Activated T-cell treated with anti-CD3 and anti-CD28 coated beads, Interleukin-2, amount 50 U/mL, for 4 hours (primary cell): ENCODE measurements around the gene MUC12. TPM values are rescaled to one million over a fixed set of nuclear protein-coding genes. Genes with fewer than 3 reads are reported as not detected.
"Not testable (repeated sequence)": the region's sequence is repeated elsewhere in the genome, so short reads cannot be mapped to it uniquely, and the experiment has no call there.

ENCODE experiments used
- ATAC-seq, 2 donors: fragments of 200-7000 bp; cut with Tn5 transposase; one replicate each; pipeline ENCODE4 v1.10.0; 2021
- DNase-seq: peaks from one replicate; pipeline ENCODE4 v3.0.0-alpha.2; 2020
- H3K27me3 Mint-ChIP-seq: one replicate; pipeline ENCODE4 v1.8.0; 2021; ENCODE audit warnings: low read depth, mixed read lengths
- H3K36me3 Mint-ChIP-seq: one replicate; pipeline ENCODE4 v1.8.0; 2022; ENCODE audit warnings: mixed read lengths; ENCODE audit not compliant: insufficient read depth
- H3K4me1 Mint-ChIP-seq: one replicate; pipeline ENCODE4 v1.8.0; 2021; ENCODE audit warnings: low read depth, mixed read lengths
- H3K4me3 Mint-ChIP-seq: one replicate; pipeline ENCODE4 v1.8.0; 2021; ENCODE audit warnings: mild to moderate bottlenecking, moderate library complexity, mixed read lengths
- H3K9me3 Mint-ChIP-seq: one replicate; pipeline ENCODE4 v1.8.0; 2021; ENCODE audit warnings: mixed read lengths
- total RNA-seq, 3 donors: library from RNA; stranded (reverse); gene quantifications; one replicate each; pipeline ENCODE4 v1.2.1, GENCODE V29; 2021

Gene MUC12
- under 1 TPM; 0.16 to 0.20 (median 0.19) TPM for total RNA-seq

GRCh38 chr7:100969066-100969615, at the start of gene MUC12:
MUC12 (plus strand) TSS chr7:100969565; CDS start chr7:100969623, 58 bp downstream.
- Mint-ChIP-seq H3K9me3 (peaks cover 2% of the 10 kb centered on the region), H3K36me3 (peaks cover 2% of the 10 kb centered on the region), H3K27me3 (peaks cover 50% of the 10 kb centered on the region), H3K4me3 (no peak within 1 kb of the TSS), H3K4me1 (peaks cover 20% of the 10 kb centered on the region)
- no peak for ATAC-seq
- no peak for DNase-seq

- not testable (repeated sequence) for ATAC-seq, DNase-seq, H3K4me1 Mint-ChIP-seq, H3K36me3 Mint-ChIP-seq, H3K9me3 Mint-ChIP-seq, H3K4me3 Mint-ChIP-seq
- H3K27me3 Mint-ChIP-seq, result peaks cover 27% of the 10 kb centered on the region
These were observed 49.5 kb upstream of the MUC12 start for GRCh38 chr7:100919779-100920437.

- Mint-ChIP-seq H3K4me1 (no peaks in the 10 kb centered on the region), H3K4me3 (no peak overlapping the region), H3K27me3 (peaks cover 27% of the 10 kb centered on the region), H3K36me3 (no peaks in the 10 kb centered on the region), H3K9me3 (no peaks in the 10 kb centered on the region)
- ATAC-seq (no peak), DNase-seq (no peak)
These were observed 48.3 kb upstream of the MUC12 start for GRCh38 chr7:100921039-100921438.

- ATAC-seq, DNase-seq: not testable (repeated sequence)
These were observed 45.7 kb upstream of the MUC12 start for GRCh38 chr7:100923616-100924015.

GRCh38 chr7:100929808-100930174, 39.6 kb upstream of the MUC12 start:
- DNase-seq, result no peak
- Mint-ChIP-seq H3K4me1 (no peaks in the 10 kb centered on the region), H3K36me3 (no peaks in the 10 kb centered on the region), H3K9me3 (peaks cover 7% of the 10 kb centered on the region), H3K27me3 (peaks cover 8% of the 10 kb centered on the region), H3K4me3 (no peak overlapping the region)
- ATAC-seq, result no peak

More at GRCh38 chr7:100923616-100924015, 45.7 kb upstream of the MUC12 start:
- H3K4me3 Mint-ChIP-seq, H3K36me3 Mint-ChIP-seq, H3K4me1 Mint-ChIP-seq, H3K9me3 Mint-ChIP-seq: not testable (repeated sequence)
- peaks cover 18% of the 10 kb centered on the region for H3K27me3 Mint-ChIP-seq

GRCh38 chr7:100933734-100934133, 35.6 kb upstream of the MUC12 start:
- Mint-ChIP-seq H3K36me3 (no peaks in the 10 kb centered on the region), H3K4me1 (no peaks in the 10 kb centered on the region), H3K27me3 (peaks cover 15% of the 10 kb centered on the region), H3K4me3 (no peak overlapping the region), H3K9me3 (peaks cover 7% of the 10 kb centered on the region)
- ATAC-seq (no peak), DNase-seq (no peak)

- not testable (repeated sequence) for H3K36me3 Mint-ChIP-seq, DNase-seq, H3K4me3 Mint-ChIP-seq, H3K4me1 Mint-ChIP-seq, ATAC-seq
- H3K9me3 Mint-ChIP-seq, result peaks cover 11% of the 10 kb centered on the region
- H3K27me3 Mint-ChIP-seq, result peaks cover 15% of the 10 kb centered on the region
These were observed 34.0 kb upstream of the MUC12 start for GRCh38 chr7:100935381-100935780.

- H3K4me3 Mint-ChIP-seq, DNase-seq, H3K36me3 Mint-ChIP-seq, H3K4me1 Mint-ChIP-seq, ATAC-seq: not testable (repeated sequence)
- Mint-ChIP-seq H3K9me3 (peaks cover 11% of the 10 kb centered on the region), H3K27me3 (peaks cover 15% of the 10 kb centered on the region)
These were observed 33.2 kb upstream of the MUC12 start for GRCh38 chr7:100936167-100936566.

- H3K4me3 Mint-ChIP-seq, result no peak overlapping the region
- H3K36me3 Mint-ChIP-seq, result no peaks in the 10 kb centered on the region
- peaks cover 4% of the 10 kb centered on the region for H3K9me3 Mint-ChIP-seq
- DNase-seq (no peak), ATAC-seq (no peak)
- peaks cover 22% of the 10 kb centered on the region for H3K27me3 Mint-ChIP-seq
- H3K4me1 Mint-ChIP-seq, result no peaks in the 10 kb centered on the region
These were observed 27.2 kb upstream of the MUC12 start for GRCh38 chr7:100942045-100942774.

GRCh38 chr7:100943693-100944092, 25.7 kb upstream of the MUC12 start:
- DNase-seq (no peak), ATAC-seq (no peak)
- H3K4me1 Mint-ChIP-seq, result no peaks in the 10 kb centered on the region
- peaks cover 20% of the 10 kb centered on the region for H3K27me3 Mint-ChIP-seq
- peaks cover 4% of the 10 kb centered on the region for H3K9me3 Mint-ChIP-seq
- H3K36me3 Mint-ChIP-seq, result no peaks in the 10 kb centered on the region
- no peak overlapping the region for H3K4me3 Mint-ChIP-seq

GRCh38 chr7:100944138-100944537, 25.2 kb upstream of the MUC12 start:
- no peaks in the 10 kb centered on the region for H3K4me1 Mint-ChIP-seq
- peaks cover 2% of the 10 kb centered on the region for H3K9me3 Mint-ChIP-seq
- H3K36me3 Mint-ChIP-seq, result no peaks in the 10 kb centered on the region
- no peak overlapping the region for H3K4me3 Mint-ChIP-seq
- H3K27me3 Mint-ChIP-seq, result peaks cover 24% of the 10 kb centered on the region
- DNase-seq (no peak), ATAC-seq (no peak)

- DNase-seq (no peak), ATAC-seq (no peak)
- H3K4me3 Mint-ChIP-seq, result no peak overlapping the region
- no peaks in the 10 kb centered on the region for H3K4me1 Mint-ChIP-seq
- H3K27me3 Mint-ChIP-seq, result peaks cover 35% of the 10 kb centered on the region
- H3K9me3 Mint-ChIP-seq, result no peaks in the 10 kb centered on the region
- no peaks in the 10 kb centered on the region for H3K36me3 Mint-ChIP-seq
These were observed 23.3 kb upstream of the MUC12 start for GRCh38 chr7:100946111-100946510.

GRCh38 chr7:100946766-100947365, 22.5 kb upstream of the MUC12 start:
- no peaks in the 10 kb centered on the region for H3K9me3 Mint-ChIP-seq
- ATAC-seq (no peak), DNase-seq (no peak)
- H3K4me3 Mint-ChIP-seq, result no peak overlapping the region
- H3K27me3 Mint-ChIP-seq, result peaks cover 35% of the 10 kb centered on the region
- H3K36me3 Mint-ChIP-seq, result no peaks in the 10 kb centered on the region
- H3K4me1 Mint-ChIP-seq, result no peaks in the 10 kb centered on the region

GRCh38 chr7:100947792-100948191, 21.6 kb upstream of the MUC12 start:
- Mint-ChIP-seq H3K4me3 (no peak overlapping the region), H3K27me3 (peaks cover 35% of the 10 kb centered on the region), H3K9me3 (no peaks in the 10 kb centered on the region), H3K4me1 (no peaks in the 10 kb centered on the region), H3K36me3 (no peaks in the 10 kb centered on the region)
- no peak for DNase-seq
- no peak for ATAC-seq
